Pancreas (tissue), 10 donors: ENCODE measurements around the gene MAPK11. TPM values are rescaled to one million over a fixed set of nuclear protein-coding genes. Genes with fewer than 3 reads are reported as not detected.

Experiments used
- ATAC-seq, 4 donors: fragments of 200-7000 bp; cut with Tn5 transposase; one replicate each; pipeline versions ENCODE4 v1.8.0 to v1.9.1; 2020; ENCODE audit warnings: mild to moderate bottlenecking in 4 of 4, moderate library complexity in 4 of 4
- DNase-seq, 6 donors: peaks; one replicate each; pipeline ENCODE4 v3.0.0-alpha.2; 2020
- FAIRE-seq: peaks from 2 replicates; lab custom pipeline; 2012; peaks lifted over from hg19 to GRCh38; lab: Jason Lieb, UNC
- H3K27ac ChIP-seq, 4 donors: fragments of 200-600 bp; sonication (generic); 1 replicate in 3 of 4; 2 replicates in 1 of 4; pipeline versions ENCODE4 v1.5.0 to v1.8.0; 2020
- H3K27me3 ChIP-seq, 4 donors: fragments of 200-600 bp; one replicate each; pipeline ENCODE4 v1.8.0; 2021
- H3K36me3 ChIP-seq, 3 donors: fragments of 200-600 bp; sonication (generic) in 1 of 3; one replicate each; pipeline versions ENCODE4 v1.5.0 to v1.8.0; 2020 to 2021
- H3K4me1 ChIP-seq, 3 donors: fragments of 200-600 bp; one replicate each; pipeline ENCODE4 v1.8.0; 2021
- H3K4me3 ChIP-seq, 4 donors: fragments of 200-600 bp; sonication (generic) in 2 of 4; one replicate each; pipeline versions ENCODE4 v1.5.0 to v1.8.0; 2020 to 2021
- H3K9me3 ChIP-seq, 4 donors: fragments of 200-600 bp; one replicate each; pipeline ENCODE4 v1.8.0; 2021
- CTCF ChIP-seq, 4 donors: fragments of 200-600 bp; sonication (generic) in 3 of 4; IDR thresholded peaks; one replicate each; pipeline versions ENCODE4 v1.5.0 to v1.8.0; 2021; ENCODE audit warnings: antibody characterized with exemption in 4 of 4
- WGBS, 2 donors: extraction: QIAGEN DNeasy Blood & Tissue Kit; methylation state at CpG; one replicate each; pipeline ENCODE4 v1.1.7; 2013; 5-methylcytosine and 5-hydroxymethylcytosine counted together
- intact Hi-C, 3 donors: fragments of 100-400 bp; cut with DNase I; formaldehyde crosslinking; loops; one replicate each; pipeline versions ENCODE4 v1.11.1 to v1.14.2; 2022
- polyA plus RNA-seq, 2 donors: library from polyadenylated mRNA; stranded (reverse); fragments of 200-250 nt; gene quantifications; one replicate each; pipeline ENCODE4 v1.2.3, GENCODE V29; 2013
- total RNA-seq, 6 donors: library from RNA; stranded (reverse); fragmentation: NEBNext Ultra II Directional in 4 of 6; extraction: Animal tissue kit (Norgen Biotek cat#: 25700) in 4 of 6; gene quantifications; one replicate each; pipeline versions ENCODE4 v1.2.1 to v1.2.4, GENCODE V29; 2021 to 2023
- donor health status: healthy with polysubstance abuse.
- donor health status: DM: no; HTN: no; CAD: no; lungs with moderate emphysema.
- donor health status: DM: no; HTN: no; CAD: no.
- donor health status: control.
- donor health status: control.
- donor health status: Bipolar disorder and iron deficiency.
- donor health status: DM: yes; HTN: yes; CAD: no.
- donor health status: DM: no; HTN: no; CAD: no.
- donor health status: DM: no; HTN: no; CAD: no.
- donor health status: DM: yes; HTN: yes; CAD: no.

The MAPK11 gene
- total and polyA plus RNA-seq, 8 donors: 1.3 to 22.2 (median 3.2) TPM

- peaks cover 3 to 68% (median 38%) of the 10 kb centered on the region in 3 donors for H3K36me3 ChIP-seq
Observed at GRCh38 chr22:50280022-50280707, 10.0 kb upstream of the MAPK11 start.

GRCh38 chr22:50278956-50279619 is 8.9 kb upstream of the MAPK11 start:
- intact Hi-C loops: loop anchor here in 2 of 3 donors (5.0 to 10.0 kb wide), 2 partner anchors 46 to 63 kb away; partner anchors contain the start of genes DENND6B (in 1 of the 2) and PPP6R2 (in 1 of the 2)
- FAIRE-seq: no peak

More at GRCh38 chr22:50280022-50280707, 10.0 kb upstream of the MAPK11 start:
- Histone ChIP-seq H3K4me1 (peaks cover 0 to 5% (median 0%) of the 10 kb centered on the region in 3 donors), H3K27ac (no peak overlapping the region), H3K4me3 (no peak overlapping the region), H3K27me3 (no peaks in the 10 kb centered on the region), H3K9me3 (no peaks in the 10 kb centered on the region)
- ATAC-seq (no peak), FAIRE-seq (no peak), DNase-seq (no peak)
- intact Hi-C loops: loop anchor here in 1 of 3 donors (5.0 kb wide), 1 partner anchor 42 kb away; no protein-coding TSS in a partner anchor
- TF ChIP-seq CTCF (IDR thresholded peaks at IDR 0.05): no peak
- WGBS, 2 donors: 92 to 96% methylated on average over 38 of the region's 38 CpGs

GRCh38 chr22:50278461-50278860 is 8.3 kb upstream of the MAPK11 start:
- 95 to 96% methylated on average over 18 to 21 of the region's 21 CpGs for whole genome bisulfite sequencing, 2 donors
- peaks cover 0 to 5% (median 0%) of the 10 kb centered on the region in 3 donors for H3K4me1 ChIP-seq
- TF ChIP-seq CTCF (IDR thresholded peaks at IDR 0.05): no peak
- no peak for ATAC-seq
- no peaks in the 10 kb centered on the region for H3K9me3 ChIP-seq
- no peak for FAIRE-seq
- no peak for DNase-seq
- H3K4me3 ChIP-seq: no peak overlapping the region
- peaks cover 0 to 57% (median 41%) of the 10 kb centered on the region in 3 donors for H3K36me3 ChIP-seq
- H3K27me3 ChIP-seq: no peaks in the 10 kb centered on the region
- no peak overlapping the region for H3K27ac ChIP-seq
- intact Hi-C loops: loop anchor here in 2 of 3 donors (5.0 to 10.0 kb wide), 2 partner anchors 46 to 64 kb away; partner anchors contain the start of genes DENND6B (in 1 of the 2) and PPP6R2 (in 1 of the 2)

More at GRCh38 chr22:50278956-50279619, 8.9 kb upstream of the MAPK11 start:
- H3K27me3 ChIP-seq: no peaks in the 10 kb centered on the region
- no peak overlapping the region for H3K27ac ChIP-seq
- DNase-seq: no peak
- H3K9me3 ChIP-seq: no peaks in the 10 kb centered on the region
- peaks cover 0 to 62% (median 41%) of the 10 kb centered on the region in 3 donors for H3K36me3 ChIP-seq
- H3K4me3 ChIP-seq: no peak overlapping the region
- ATAC-seq: no peak
- H3K4me1 ChIP-seq: peaks cover 0 to 5% (median 0%) of the 10 kb centered on the region in 3 donors
- WGBS, 2 donors: 93% methylated on average over 29 to 30 of the region's 30 CpGs
- TF ChIP-seq CTCF (IDR thresholded peaks at IDR 0.05): no peak

GRCh38 chr22:50277761-50278160 is 7.6 kb upstream of the MAPK11 start:
- Histone ChIP-seq H3K36me3 (peaks cover 0 to 50% (median 41%) of the 10 kb centered on the region in 3 donors), H3K9me3 (no peaks in the 10 kb centered on the region), H3K27me3 (no peaks in the 10 kb centered on the region), H3K4me3 (no peak overlapping the region), H3K4me1 (peaks cover 0 to 2% (median 0%) of the 10 kb centered on the region in 3 donors), H3K27ac (no peak overlapping the region)
- FAIRE-seq (no peak), DNase-seq (no peak), ATAC-seq (no peak)
- WGBS, 2 donors: 90 to 91% methylated on average over 25 of the region's 25 CpGs
- no peak for TF ChIP-seq CTCF (IDR thresholded peaks at IDR 0.05)
- intact Hi-C loops: loop anchor here in 2 of 3 donors (5.0 to 10.0 kb wide), 2 partner anchors 47 to 65 kb away; partner anchors contain the start of genes DENND6B (in 1 of the 2) and PPP6R2 (in 1 of the 2)
